HepG2 (cell line): ENCODE measurements around the gene UCN. TPM values are rescaled to one million over a fixed set of nuclear protein-coding genes. Genes with fewer than 3 reads are reported as not detected.
A peak's percentile ranks its signal among the peaks of the same experiment; 100 is the strongest.

Source experiments
- BRF2 ChIP-seq: sonication (generic); formaldehyde crosslinking; IDR thresholded peaks from 2 replicates; pipeline ENCODE4 v1.8.1; 2022; ENCODE audit warnings: mild to moderate bottlenecking, missing genetic modification reagents
- FIP1L1 ChIP-seq: fragments of 200-400 bp; formaldehyde crosslinking; IDR thresholded peaks from 2 replicates; pipeline ENCODE4 v1.6.1; 2018; ENCODE audit warnings: low read depth, mild to moderate bottlenecking, low read length, moderate library complexity, borderline replicate concordance; ENCODE audit not compliant: insufficient read depth
- GZF1 ChIP-seq: sonication (generic); formaldehyde crosslinking; IDR thresholded peaks from 2 replicates; pipeline ENCODE4 v1.5.1; 2020; ENCODE audit warnings: mild to moderate bottlenecking, missing genetic modification reagents
- HNRNPL ChIP-seq: fragments of 200-400 bp; formaldehyde crosslinking; IDR thresholded peaks from 2 replicates; pipeline ENCODE4 v1.6.1; 2017; ENCODE audit warnings: mild to moderate bottlenecking, low read depth, low read length
- KDM2A ChIP-seq: sonication (generic); formaldehyde crosslinking; IDR thresholded peaks from 2 replicates; pipeline ENCODE4 v1.4.0; 2020; ENCODE audit warnings: low read depth, missing genetic modification reagents, borderline replicate concordance
- NFATC3 ChIP-seq: sonication (generic); formaldehyde crosslinking; IDR thresholded peaks from 2 replicates; pipeline ENCODE4 v1.5.1; 2020; ENCODE audit warnings: mild to moderate bottlenecking, missing genetic modification reagents
- NFE2 ChIP-seq: sonication (generic); formaldehyde crosslinking; IDR thresholded peaks from 2 replicates; pipeline ENCODE4 v1.4.0; 2020; ENCODE audit warnings: missing genetic modification reagents
- NRL ChIP-seq: sonication (generic); formaldehyde crosslinking; IDR thresholded peaks from 2 replicates; pipeline ENCODE4 v1.5.0; 2020; ENCODE audit warnings: missing genetic modification reagents, mild to moderate bottlenecking, moderate library complexity, borderline replicate concordance
- SUZ12 ChIP-seq: fragments of 150-350 bp; IDR thresholded peaks from 2 replicates; pipeline ENCODE4 v1.6.1; 2014; ENCODE audit warnings: low read depth, low read length
- TCF12 ChIP-seq, 2 experiments: fragments of 450-650 bp in 1 of 2; sonication (generic) in 1 of 2; formaldehyde crosslinking in 1 of 2; IDR thresholded peaks; 2 replicates each; pipeline versions ENCODE4 v1.6.1 to v1.8.0; 2017 to 2022; ENCODE audit warnings: antibody characterized with exemption in 1 of 2, mild to moderate bottlenecking in 1 of 2, missing genetic modification reagents in 1 of 2, moderate library complexity in 1 of 2
- TGIF2 ChIP-seq: IDR thresholded peaks from 2 replicates; pipeline ENCODE4 v1.6.1; 2016; ENCODE audit warnings: control low read depth, missing compliant biosample characterization
- ZMYM4 ChIP-seq: sonication (generic); formaldehyde crosslinking; IDR thresholded peaks from 2 replicates; pipeline ENCODE4 v1.8.1; 2023; ENCODE audit warnings: mild to moderate bottlenecking, missing genetic modification reagents
- ZNF256 ChIP-seq: sonication (generic); formaldehyde crosslinking; conservative IDR thresholded peaks from 2 replicates; pipeline ENCODE4 v1.4.0; 2020; ENCODE audit warnings: missing genetic modification reagents
- ZNF530 ChIP-seq: sonication (generic); formaldehyde crosslinking; IDR thresholded peaks from 2 replicates; pipeline ENCODE4 v1.5.0; 2020; ENCODE audit warnings: low read depth, mild to moderate bottlenecking, missing genetic modification reagents
- ZNF589 ChIP-seq: sonication (generic); formaldehyde crosslinking; conservative IDR thresholded peaks from 2 replicates; pipeline ENCODE4 v1.8.0; 2022; ENCODE audit warnings: mild to moderate bottlenecking, moderate library complexity, missing genetic modification reagents
- ZNF780A ChIP-seq: sonication (generic); formaldehyde crosslinking; IDR thresholded peaks from 2 replicates; pipeline ENCODE4 v1.8.0; 2022; ENCODE audit warnings: mild to moderate bottlenecking, missing genetic modification reagents, moderate library complexity
- polyA plus RNA-seq, 8 experiments: library from polyadenylated mRNA; depleted of rRNA in 3 of 8; stranded (reverse) in 7 of 8; unstranded in 1 of 8; fragments of >200 nt; fragmentation: Illumina TruSeq in 4 of 8; extraction: Trizol in 4 of 8; gene quantifications; 2 replicates each; pipeline versions ENCODE4 v1.2.1 to v1.2.3, GENCODE V29; 2011 to 2016; ENCODE audit warnings: low read depth in 4 of 8, missing spikeins in 1 of 8, mixed read lengths in 1 of 8; ENCODE audit not compliant: insufficient read depth in 1 of 8
- total RNA-seq, 5 experiments: library from RNA; depleted of rRNA; stranded (reverse); fragments of >200 nt; fragmentation: Illumina TruSeq; extraction: Trizol; gene quantifications; 2 replicates each; pipeline ENCODE4 v1.2.3, GENCODE V29; 2016; ENCODE audit warnings: low read depth in 1 of 5
- TF ChIP-seq, protein P1 (sequence below): sonication (generic); formaldehyde crosslinking; IDR thresholded peaks from 2 replicates; pipeline ENCODE4 v1.4.0; 2020; ENCODE audit warnings: missing genetic modification reagents
- TF ChIP-seq, protein P2 (sequence below): sonication (generic); formaldehyde crosslinking; IDR thresholded peaks from 2 replicates; pipeline ENCODE4 v1.5.0; 2020; ENCODE audit warnings: mild to moderate bottlenecking, missing genetic modification reagents
- TF ChIP-seq, protein P3 (sequence below): sonication (generic); formaldehyde crosslinking; IDR thresholded peaks from 2 replicates; pipeline ENCODE4 v1.4.0; 2020; ENCODE audit warnings: missing genetic modification reagents
- TF ChIP-seq, protein P4 (sequence below): sonication (generic); formaldehyde crosslinking; IDR thresholded peaks from 2 replicates; pipeline ENCODE4 v1.5.0; 2020; ENCODE audit warnings: missing genetic modification reagents

UCN gene
- total and polyA plus RNA-seq, 2 of the 13 experiments (the other 11 are each of a cell fraction or from before 2014, with no cell fraction given) = 1.2 to 2.3 TPM

DNA sequence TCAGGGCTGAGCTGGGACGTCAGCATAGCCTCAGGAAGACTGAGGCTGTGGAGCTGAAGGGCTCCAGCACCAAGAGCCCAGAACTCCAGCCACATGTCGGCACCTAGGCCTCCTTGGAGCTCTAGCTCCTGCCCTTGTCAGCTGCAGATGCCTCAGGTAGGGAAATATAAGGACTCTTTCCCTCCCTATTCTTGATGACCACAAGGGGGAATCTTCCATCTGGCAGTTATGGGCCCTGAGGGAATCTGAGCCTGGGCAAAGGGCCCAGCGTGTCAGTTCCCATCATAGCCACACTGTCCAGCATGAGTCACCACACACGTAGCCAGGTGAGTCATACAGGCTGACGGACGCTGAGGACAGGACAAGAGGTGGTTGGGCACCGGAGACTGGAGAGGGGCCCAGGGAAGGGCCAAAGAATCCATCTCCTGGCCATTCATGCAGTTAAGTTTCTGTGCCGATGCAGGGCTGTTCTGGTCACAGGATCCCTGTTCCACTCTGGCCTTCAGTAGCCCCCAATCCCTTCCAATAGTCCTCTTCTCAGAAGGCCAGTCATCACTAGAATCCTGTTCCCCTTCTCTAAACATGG is 12.8 kb upstream of the UCN start (continued):
- TF ChIP-seq, protein P1, sequence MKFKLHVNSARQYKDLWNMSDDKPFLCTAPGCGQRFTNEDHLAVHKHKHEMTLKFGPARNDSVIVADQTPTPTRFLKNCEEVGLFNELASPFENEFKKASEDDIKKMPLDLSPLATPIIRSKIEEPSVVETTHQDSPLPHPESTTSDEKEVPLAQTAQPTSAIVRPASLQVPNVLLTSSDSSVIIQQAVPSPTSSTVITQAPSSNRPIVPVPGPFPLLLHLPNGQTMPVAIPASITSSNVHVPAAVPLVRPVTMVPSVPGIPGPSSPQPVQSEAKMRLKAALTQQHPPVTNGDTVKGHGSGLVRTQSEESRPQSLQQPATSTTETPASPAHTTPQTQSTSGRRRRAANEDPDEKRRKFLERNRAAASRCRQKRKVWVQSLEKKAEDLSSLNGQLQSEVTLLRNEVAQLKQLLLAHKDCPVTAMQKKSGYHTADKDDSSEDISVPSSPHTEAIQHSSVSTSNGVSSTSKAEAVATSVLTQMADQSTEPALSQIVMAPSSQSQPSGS (CRISPR knock-in tag) = peak; percentile 76; the same call in 1 of the 2 replicates
- TF ChIP-seq HNRNPL (no peak), FIP1L1 (no peak), SUZ12 (no peak), ZMYM4 (CRISPR knock-in tag) (peak; percentile 70; the same call in 1 of the 2 replicates), TGIF2 (CRISPR knock-in tag) (peak; percentile 99), NFE2 (no peak), KDM2A (CRISPR knock-in tag) (peak; percentile 89), ZNF256 (CRISPR knock-in tag) (no peak), GZF1 (no peak), NFATC3 (CRISPR knock-in tag) (0 out of 2 replicates have a peak, but pooled peaks have one; percentile 70), BRF2 (CRISPR knock-in tag) (no peak), ZNF780A (CRISPR knock-in tag) (no peak), NRL (CRISPR knock-in tag) (peak; percentile 82; the same call in 1 of the 2 replicates), ZNF589 (CRISPR knock-in tag) (no peak), TCF12 (IDR thresholded peaks at IDR 0.05) (no peak), TCF12 (CRISPR knock-in tag; IDR thresholded peaks at IDR 0.05) (no peak), ZNF530 (CRISPR knock-in tag) (no peak)
- TF ChIP-seq, protein P2, sequence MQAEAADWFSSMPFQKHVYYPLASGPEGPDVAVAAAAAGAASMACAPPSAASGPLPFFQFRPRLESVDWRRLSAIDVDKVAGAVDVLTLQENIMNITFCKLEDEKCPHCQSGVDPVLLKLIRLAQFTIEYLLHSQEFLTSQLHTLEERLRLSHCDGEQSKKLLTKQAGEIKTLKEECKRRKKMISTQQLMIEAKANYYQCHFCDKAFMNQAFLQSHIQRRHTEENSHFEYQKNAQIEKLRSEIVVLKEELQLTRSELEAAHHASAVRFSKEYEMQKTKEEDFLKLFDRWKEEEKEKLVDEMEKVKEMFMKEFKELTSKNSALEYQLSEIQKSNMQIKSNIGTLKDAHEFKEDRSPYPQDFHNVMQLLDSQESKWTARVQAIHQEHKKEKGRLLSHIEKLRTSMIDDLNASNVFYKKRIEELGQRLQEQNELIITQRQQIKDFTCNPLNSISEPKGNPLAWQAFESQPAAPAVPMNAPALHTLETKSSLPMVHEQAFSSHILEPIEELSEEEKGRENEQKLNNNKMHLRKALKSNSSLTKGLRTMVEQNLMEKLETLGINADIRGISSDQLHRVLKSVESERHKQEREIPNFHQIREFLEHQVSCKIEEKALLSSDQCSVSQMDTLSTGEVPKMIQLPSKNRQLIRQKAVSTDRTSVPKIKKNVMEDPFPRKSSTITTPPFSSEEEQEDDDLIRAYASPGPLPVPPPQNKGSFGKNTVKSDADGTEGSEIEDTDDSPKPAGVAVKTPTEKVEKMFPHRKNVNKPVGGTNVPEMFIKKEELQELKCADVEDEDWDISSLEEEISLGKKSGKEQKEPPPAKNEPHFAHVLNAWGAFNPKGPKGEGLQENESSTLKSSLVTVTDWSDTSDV (CRISPR knock-in tag) = no peak
- TF ChIP-seq, protein P3, sequence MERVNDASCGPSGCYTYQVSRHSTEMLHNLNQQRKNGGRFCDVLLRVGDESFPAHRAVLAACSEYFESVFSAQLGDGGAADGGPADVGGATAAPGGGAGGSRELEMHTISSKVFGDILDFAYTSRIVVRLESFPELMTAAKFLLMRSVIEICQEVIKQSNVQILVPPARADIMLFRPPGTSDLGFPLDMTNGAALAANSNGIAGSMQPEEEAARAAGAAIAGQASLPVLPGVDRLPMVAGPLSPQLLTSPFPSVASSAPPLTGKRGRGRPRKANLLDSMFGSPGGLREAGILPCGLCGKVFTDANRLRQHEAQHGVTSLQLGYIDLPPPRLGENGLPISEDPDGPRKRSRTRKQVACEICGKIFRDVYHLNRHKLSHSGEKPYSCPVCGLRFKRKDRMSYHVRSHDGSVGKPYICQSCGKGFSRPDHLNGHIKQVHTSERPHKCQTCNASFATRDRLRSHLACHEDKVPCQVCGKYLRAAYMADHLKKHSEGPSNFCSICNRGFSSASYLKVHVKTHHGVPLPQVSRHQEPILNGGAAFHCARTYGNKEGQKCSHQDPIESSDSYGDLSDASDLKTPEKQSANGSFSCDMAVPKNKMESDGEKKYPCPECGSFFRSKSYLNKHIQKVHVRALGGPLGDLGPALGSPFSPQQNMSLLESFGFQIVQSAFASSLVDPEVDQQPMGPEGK (CRISPR knock-in tag) = peak; percentile 46
- TF ChIP-seq, protein P4, sequence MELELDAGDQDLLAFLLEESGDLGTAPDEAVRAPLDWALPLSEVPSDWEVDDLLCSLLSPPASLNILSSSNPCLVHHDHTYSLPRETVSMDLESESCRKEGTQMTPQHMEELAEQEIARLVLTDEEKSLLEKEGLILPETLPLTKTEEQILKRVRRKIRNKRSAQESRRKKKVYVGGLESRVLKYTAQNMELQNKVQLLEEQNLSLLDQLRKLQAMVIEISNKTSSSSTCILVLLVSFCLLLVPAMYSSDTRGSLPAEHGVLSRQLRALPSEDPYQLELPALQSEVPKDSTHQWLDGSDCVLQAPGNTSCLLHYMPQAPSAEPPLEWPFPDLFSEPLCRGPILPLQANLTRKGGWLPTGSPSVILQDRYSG = no peak
